HL-60 (cell line): ENCODE data around the gene TAGLN3.
A peak's percentile ranks its signal among the peaks of the same experiment; 100 is the strongest.

Experiments
- DNase-seq, 2 experiments: peaks; one replicate each; pipeline ENCODE4 v3.0.0-alpha.2; 2010 to 2020; ENCODE audit warnings: low read depth in 1 of 2, low spot score in 1 of 2
- H3K27ac ChIP-seq: fragments of 250-450 bp; sonication (Bioruptor Pico); replicated peaks from 2 replicates; pipeline ENCODE4 v1.5.1; 2020; ENCODE audit warnings: mild to moderate bottlenecking, moderate library complexity
- H3K27me3 ChIP-seq: fragments of 250-450 bp; sonication (Bioruptor Pico); 2 replicates; pipeline ENCODE4 v1.5.1; 2021; ENCODE audit warnings: mild to moderate bottlenecking, moderate library complexity; ENCODE audit not compliant: insufficient read depth, poor library complexity, severe bottlenecking
- H3K4me3 ChIP-seq: replicated peaks from 2 replicates; pipeline ENCODE4 v1.5.1; 2011; ENCODE audit warnings: mild to moderate bottlenecking, control low read depth, low read length; ENCODE audit not compliant: insufficient read depth
- GABPA ChIP-seq: IDR thresholded peaks from 2 replicates; pipeline ENCODE4 v1.6.1; 2012; ENCODE audit warnings: low read depth
- POLR2AphosphoS5 ChIP-seq: IDR thresholded peaks from 2 replicates; pipeline ENCODE4 v1.6.1; 2012; ENCODE audit warnings: low read depth
- REST ChIP-seq: IDR thresholded peaks from 2 replicates; pipeline ENCODE4 v1.6.1; 2012; ENCODE audit warnings: low read depth; ENCODE audit not compliant: insufficient replicate concordance
- SPI1 ChIP-seq: IDR thresholded peaks from 2 replicates; pipeline ENCODE4 v1.6.1; 2012; ENCODE audit warnings: low read depth, mild to moderate bottlenecking, borderline replicate concordance
- long read RNA-seq: library from polyadenylated mRNA; unstranded; transcript quantifications from one replicate; pipeline ENCODE4 v2.0.0, GENCODE V29; 2020
- TF ChIP-seq, protein P1 (sequence below): IDR thresholded peaks from one replicate; pipeline ENCODE4 v1.5.1; 2011; ENCODE audit warnings: low read length, control low read depth, inconsistent platforms; ENCODE audit not compliant: insufficient read depth

The TAGLN3 gene
- long read RNA-seq, result 0 reads

GRCh38 chr3:111998636-111999483, at the start of gene TAGLN3:
TAGLN3 (plus strand) TSS chr3:111998922; CDS start chr3:111999423, 501 bp downstream.
- Histone ChIP-seq H3K4me3 (no peak within 1 kb of the TSS), H3K27ac (no peak within 1 kb of the TSS), H3K27me3 (peaks cover 14% of the 10 kb centered on the region)
- TF ChIP-seq SPI1, result no peak
- TF ChIP-seq GABPA, result no peak
- TF ChIP-seq REST, result no peak
- TF ChIP-seq, protein P1, sequence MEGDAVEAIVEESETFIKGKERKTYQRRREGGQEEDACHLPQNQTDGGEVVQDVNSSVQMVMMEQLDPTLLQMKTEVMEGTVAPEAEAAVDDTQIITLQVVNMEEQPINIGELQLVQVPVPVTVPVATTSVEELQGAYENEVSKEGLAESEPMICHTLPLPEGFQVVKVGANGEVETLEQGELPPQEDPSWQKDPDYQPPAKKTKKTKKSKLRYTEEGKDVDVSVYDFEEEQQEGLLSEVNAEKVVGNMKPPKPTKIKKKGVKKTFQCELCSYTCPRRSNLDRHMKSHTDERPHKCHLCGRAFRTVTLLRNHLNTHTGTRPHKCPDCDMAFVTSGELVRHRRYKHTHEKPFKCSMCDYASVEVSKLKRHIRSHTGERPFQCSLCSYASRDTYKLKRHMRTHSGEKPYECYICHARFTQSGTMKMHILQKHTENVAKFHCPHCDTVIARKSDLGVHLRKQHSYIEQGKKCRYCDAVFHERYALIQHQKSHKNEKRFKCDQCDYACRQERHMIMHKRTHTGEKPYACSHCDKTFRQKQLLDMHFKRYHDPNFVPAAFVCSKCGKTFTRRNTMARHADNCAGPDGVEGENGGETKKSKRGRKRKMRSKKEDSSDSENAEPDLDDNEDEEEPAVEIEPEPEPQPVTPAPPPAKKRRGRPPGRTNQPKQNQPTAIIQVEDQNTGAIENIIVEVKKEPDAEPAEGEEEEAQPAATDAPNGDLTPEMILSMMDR, result no peak
- no peak for TF ChIP-seq POLR2AphosphoS5
- no peak for DNase-seq

GRCh38 chr3:111949712-111950111, 49.0 kb upstream of the TAGLN3 start:
- Histone ChIP-seq H3K27me3 (peaks cover 2% of the 10 kb centered on the region), H3K27ac (no peak overlapping the region), H3K4me3 (no peak overlapping the region)
- no peak for DNase-seq
- no peak for TF ChIP-seq REST

- no peak for DNase-seq
- no peak for TF ChIP-seq POLR2AphosphoS5
- TF ChIP-seq REST, result peak; percentile 30
- TF ChIP-seq GABPA, result no peak
- no peak for TF ChIP-seq SPI1
- TF ChIP-seq, protein P1, result no peak
- H3K27ac ChIP-seq, result no peak overlapping the region
- H3K27me3 ChIP-seq, result peaks cover 2% of the 10 kb centered on the region
- no peak overlapping the region for H3K4me3 ChIP-seq
These were observed 47.7 kb upstream of the TAGLN3 start for GRCh38 chr3:111951032-111951431.
